OCI-LY7 (cell line): ENCODE results near the gene GDF2. TPM values are rescaled to one million over a fixed set of nuclear protein-coding genes. Genes with fewer than 3 reads are reported as not detected.

Source experiments
- BruUV-seq: library from RNA; stranded (reverse); fragments of 400-500 nt; replicated peaks from 2 replicates; lab custom pipeline; 2021; lab: Mats Ljungman, UMichigan
- CTCF ChIA-PET: fragments of 300-600 bp; sonication (Branson Sonifier 250); formaldehyde crosslinking; loops from one replicate; lab custom pipeline; 2022; ENCODE audit warnings: antibody characterized with exemption; ENCODE audit not compliant: unreplicated experiment; lab: Charles Lee
- POLR2A ChIA-PET: fragments of 300-600 bp; sonication (Branson Sonifier 250); formaldehyde crosslinking; loops from one replicate; lab custom pipeline; 2022; ENCODE audit warnings: antibody characterized with exemption; lab: Charles Lee
- DNase-seq: peaks from one replicate; pipeline ENCODE4 v3.0.0-alpha.2; 2015; ENCODE audit warnings: low spot score
- H2AFZ ChIP-seq: fragments of 200-600 bp; sonication (generic), shearing (Covaris generic); 2 replicates; pipeline ENCODE4 v1.6.1; 2014; ENCODE audit warnings: mild to moderate bottlenecking, antibody characterized with exemption, low read length, moderate library complexity
- H3K27ac ChIP-seq: fragments of 200-600 bp; sonication (generic); 2 replicates; pipeline ENCODE4 v1.5.1; 2014; ENCODE audit warnings: mixed run types, low read depth, mild to moderate bottlenecking, moderate library complexity, low read length, inconsistent platforms; ENCODE audit not compliant: poor library complexity, severe bottlenecking
- H3K36me3 ChIP-seq: fragments of 200-600 bp; sonication (generic); 2 replicates; pipeline ENCODE4 v1.6.1; 2014; ENCODE audit warnings: mild to moderate bottlenecking, antibody characterized with exemption, low read length, moderate library complexity, mixed read lengths; ENCODE audit not compliant: insufficient read depth
- H3K4me1 ChIP-seq: fragments of 200-600 bp; sonication (generic); 2 replicates; pipeline ENCODE4 v1.5.1; 2014; ENCODE audit warnings: mild to moderate bottlenecking, low read length; ENCODE audit not compliant: insufficient read depth, poor library complexity, severe bottlenecking
- H3K4me2 ChIP-seq: fragments of 200-600 bp; sonication (generic); 2 replicates; pipeline ENCODE4 v1.6.1; 2014; ENCODE audit warnings: mild to moderate bottlenecking, low read length
- H3K4me3 ChIP-seq: fragments of 200-600 bp; sonication (generic); 2 replicates; pipeline ENCODE4 v1.5.1; 2014; ENCODE audit warnings: mild to moderate bottlenecking, low read depth, low read length; ENCODE audit not compliant: poor library complexity, severe bottlenecking
- H3K79me2 ChIP-seq: fragments of 200-600 bp; sonication (generic); 2 replicates; pipeline ENCODE4 v1.6.1; 2016; ENCODE audit warnings: low read depth, mild to moderate bottlenecking, low read length, moderate library complexity, mixed read lengths; ENCODE audit not compliant: insufficient read depth
- H3K9me2 ChIP-seq: fragments of 200-600 bp; sonication (generic); 2 replicates; pipeline ENCODE4 v1.6.1; 2016; ENCODE audit warnings: mild to moderate bottlenecking, low read length, mixed read lengths; ENCODE audit not compliant: insufficient read depth
- H3K9me3 ChIP-seq: fragments of 200-600 bp; sonication (generic); 2 replicates; pipeline ENCODE4 v1.6.1; 2014; ENCODE audit warnings: mild to moderate bottlenecking, mixed run types, low read length, mixed read lengths
- H4K20me1 ChIP-seq: fragments of 200-600 bp; sonication (generic); 2 replicates; pipeline ENCODE4 v1.6.1; 2014; ENCODE audit warnings: mild to moderate bottlenecking, antibody characterized with exemption, low read length, moderate library complexity, mixed read lengths; ENCODE audit not compliant: insufficient read depth
- EZH2phosphoT487 ChIP-seq: fragments of 200-600 bp; sonication (generic); IDR thresholded peaks from 2 replicates; pipeline ENCODE4 v1.6.1; 2018; ENCODE audit warnings: low read depth, borderline replicate concordance, mild to moderate bottlenecking, mixed run types, antibody characterized with exemption, low read length, moderate library complexity, mixed read lengths
- intact Hi-C: fragments of 100-400 bp; cut with micrococcal nuclease; formaldehyde crosslinking; loops from one replicate; pipeline ENCODE4 v1.10.0; 2022; ENCODE audit not compliant: unreplicated experiment
- total RNA-seq, 2 experiments: library from RNA; depleted of rRNA in 1 of 2; stranded (reverse); fragments of >200 nt in 1 of 2; shearing (Covaris generic) in 1 of 2; gene quantifications; 2 replicates each; pipeline ENCODE4 v1.2.3, GENCODE V29; 2014 to 2022
- TF ChIP-seq, protein P1 (sequence below): fragments of 200-600 bp; sonication (generic); conservative IDR thresholded peaks from 2 replicates; pipeline ENCODE4 v1.5.1; 2014; ENCODE audit warnings: mild to moderate bottlenecking, antibody characterized with exemption, low read length, moderate library complexity, mixed read lengths

Gene GDF2
- total RNA-seq, 2 experiments from 2014 or later, result not detected

DNA sequence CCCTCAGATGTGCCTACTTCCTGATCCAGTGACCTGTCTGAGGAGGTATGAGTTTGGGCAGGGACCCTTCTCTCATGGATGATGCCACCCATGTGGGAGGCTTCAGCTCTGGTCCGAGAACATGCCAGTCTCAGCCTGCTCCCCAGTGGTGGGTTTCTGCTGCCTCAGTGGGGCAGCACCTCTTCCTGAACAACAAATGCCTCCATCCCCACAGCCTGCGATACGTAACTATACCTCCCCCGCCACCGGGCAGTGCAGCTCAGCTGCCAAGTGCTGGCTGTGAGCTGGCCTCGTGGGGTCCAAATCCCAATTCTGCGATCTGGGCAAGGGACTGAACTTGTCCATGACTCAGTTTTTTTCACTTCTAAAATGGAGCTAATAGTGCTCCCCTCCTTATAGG lies 19.1 kb upstream of the GDF2 start:
- Histone ChIP-seq H3K36me3 (no peaks in the 10 kb centered on the region), H3K27ac (no peak overlapping the region), H3K79me2 (no peaks in the 10 kb centered on the region), H2AFZ (no peak overlapping the region), H3K4me1 (no peaks in the 10 kb centered on the region), H3K9me2 (no peaks in the 10 kb centered on the region), H3K9me3 (no peaks in the 10 kb centered on the region), H3K4me2 (no peak overlapping the region), H3K4me3 (no peak overlapping the region), H4K20me1 (no peaks in the 10 kb centered on the region)
- POLR2A ChIA-PET, result no interaction called here
- BruUV-seq, result no TSS peak
- intact Hi-C loops, result no loop called here
- TF ChIP-seq, protein P1, sequence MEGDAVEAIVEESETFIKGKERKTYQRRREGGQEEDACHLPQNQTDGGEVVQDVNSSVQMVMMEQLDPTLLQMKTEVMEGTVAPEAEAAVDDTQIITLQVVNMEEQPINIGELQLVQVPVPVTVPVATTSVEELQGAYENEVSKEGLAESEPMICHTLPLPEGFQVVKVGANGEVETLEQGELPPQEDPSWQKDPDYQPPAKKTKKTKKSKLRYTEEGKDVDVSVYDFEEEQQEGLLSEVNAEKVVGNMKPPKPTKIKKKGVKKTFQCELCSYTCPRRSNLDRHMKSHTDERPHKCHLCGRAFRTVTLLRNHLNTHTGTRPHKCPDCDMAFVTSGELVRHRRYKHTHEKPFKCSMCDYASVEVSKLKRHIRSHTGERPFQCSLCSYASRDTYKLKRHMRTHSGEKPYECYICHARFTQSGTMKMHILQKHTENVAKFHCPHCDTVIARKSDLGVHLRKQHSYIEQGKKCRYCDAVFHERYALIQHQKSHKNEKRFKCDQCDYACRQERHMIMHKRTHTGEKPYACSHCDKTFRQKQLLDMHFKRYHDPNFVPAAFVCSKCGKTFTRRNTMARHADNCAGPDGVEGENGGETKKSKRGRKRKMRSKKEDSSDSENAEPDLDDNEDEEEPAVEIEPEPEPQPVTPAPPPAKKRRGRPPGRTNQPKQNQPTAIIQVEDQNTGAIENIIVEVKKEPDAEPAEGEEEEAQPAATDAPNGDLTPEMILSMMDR, result no peak
- no peak for TF ChIP-seq EZH2phosphoT487
- CTCF ChIA-PET, result no interaction called here
- no peak for DNase-seq

GRCh38 chr10:47303866-47304265 lies 18.4 kb upstream of the GDF2 start:
- Histone ChIP-seq H4K20me1 (no peaks in the 10 kb centered on the region), H3K4me2 (no peak overlapping the region), H3K9me3 (no peaks in the 10 kb centered on the region), H2AFZ (no peak overlapping the region), H3K4me1 (no peaks in the 10 kb centered on the region), H3K4me3 (no peak overlapping the region), H3K79me2 (no peaks in the 10 kb centered on the region), H3K9me2 (no peaks in the 10 kb centered on the region), H3K36me3 (no peaks in the 10 kb centered on the region), H3K27ac (no peak overlapping the region)
- CTCF ChIA-PET, result no interaction called here
- intact Hi-C loops, result no loop called here
- BruUV-seq, result no TSS peak
- TF ChIP-seq EZH2phosphoT487, result no peak
- TF ChIP-seq, protein P1, result no peak
- DNase-seq, result no peak
- POLR2A ChIA-PET, result no interaction called here

GRCh38 chr10:47305566-47305965 lies 16.7 kb upstream of the GDF2 start:
- TF ChIP-seq EZH2phosphoT487, result no peak
- TF ChIP-seq, protein P1, result no peak
- Histone ChIP-seq H3K36me3 (no peaks in the 10 kb centered on the region), H3K4me3 (no peak overlapping the region), H3K9me2 (no peaks in the 10 kb centered on the region), H2AFZ (no peak overlapping the region), H3K4me1 (no peaks in the 10 kb centered on the region), H3K4me2 (no peak overlapping the region), H4K20me1 (no peaks in the 10 kb centered on the region), H3K27ac (no peak overlapping the region), H3K79me2 (no peaks in the 10 kb centered on the region), H3K9me3 (no peaks in the 10 kb centered on the region)
- CTCF ChIA-PET, result no interaction called here
- intact Hi-C loops, result no loop called here
- no TSS peak for BruUV-seq
- POLR2A ChIA-PET, result interaction anchor here (0.6 kb wide), 1 partner anchor 8 kb away, joined by 4 read pairs; no protein-coding TSS in a partner anchor
- DNase-seq, result no peak
